Thoracic aorta (tissue), 2 donors: ENCODE results near the gene PDE1C. TPM values are rescaled to one million over a fixed set of nuclear protein-coding genes. Genes with fewer than 3 reads are reported as not detected.

ENCODE experiments used
- ATAC-seq: fragments of 150-250 bp; one replicate; pipeline ENCODE4 v1.8.0; 2017; ENCODE audit warnings: low read depth; ENCODE audit not compliant: insufficient number of reproducible peaks, low FRiP score
- DNase-seq: peaks from one replicate; pipeline ENCODE4 v3.0.0-alpha.2; 2020; ENCODE audit warnings: low spot score
- H3K27ac ChIP-seq, 2 donors: fragments of 200-600 bp; sonication (generic); 1 replicate in 1 of 2; 2 replicates in 1 of 2; pipeline ENCODE4 v1.5.1; 2016; ENCODE audit warnings: mild to moderate bottlenecking in 2 of 2, moderate library complexity in 2 of 2
- H3K27me3 ChIP-seq: fragments of 200-600 bp; sonication (generic); replicated peaks from 2 replicates; pipeline ENCODE4 v1.6.0; 2016; ENCODE audit warnings: mild to moderate bottlenecking; ENCODE audit not compliant: insufficient read depth
- H3K36me3 ChIP-seq: fragments of 200-600 bp; sonication (generic); one replicate; pipeline ENCODE4 v1.5.1; 2016
- H3K4me1 ChIP-seq, 2 donors: fragments of 200-600 bp; sonication (generic); 1 replicate in 1 of 2; 2 replicates in 1 of 2; pipeline versions ENCODE4 v1.5.1 to v1.6.0; 2016; ENCODE audit warnings: low read depth in 2 of 2, mild to moderate bottlenecking in 1 of 2; ENCODE audit not compliant: control insufficient read depth in 1 of 2
- H3K4me3 ChIP-seq: fragments of 200-600 bp; sonication (generic); 2 replicates; pipeline ENCODE4 v1.5.1; 2016; ENCODE audit warnings: mild to moderate bottlenecking
- H3K9me3 ChIP-seq: fragments of 200-600 bp; sonication (generic); 2 replicates; pipeline ENCODE4 v1.5.1; 2016
- total RNA-seq, 2 donors: library from RNA; depleted of rRNA; stranded (reverse); fragments of >200 nt; gene quantifications; one replicate each; pipeline versions ENCODE4 v1.1.0 to v1.2.3, GENCODE V29; 2016
- TF ChIP-seq, protein P1 (sequence below): fragments of 200-600 bp; sonication (generic); IDR thresholded peaks from one replicate; pipeline ENCODE4 v1.5.1; 2019; ENCODE audit warnings: antibody characterized with exemption

The PDE1C gene
- total RNA-seq, 2 donors from 2014 or later, result 4.6 to 12.1 TPM

DNA sequence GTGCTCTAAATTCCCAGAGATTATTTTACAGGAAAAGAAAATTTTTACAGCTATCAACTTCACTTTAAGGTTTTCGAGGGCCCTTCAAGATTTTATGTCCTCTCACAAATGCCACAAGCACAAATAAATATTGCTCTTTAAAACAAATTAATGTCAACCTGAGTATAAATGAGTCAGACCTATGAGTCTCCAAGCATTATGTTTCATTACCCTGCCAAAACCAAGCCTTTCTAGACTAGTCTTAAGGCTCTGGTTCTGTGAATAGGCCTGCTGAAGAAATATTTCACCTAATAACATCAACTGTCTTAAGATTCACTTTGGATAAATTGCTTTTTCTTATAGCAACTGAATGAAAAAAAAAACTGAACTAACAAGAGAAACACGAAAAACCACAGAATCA lies 153.0 kb downstream of the PDE1C start:
- no peak for DNase-seq
- H3K4me3 ChIP-seq, result no peak overlapping the region
- no peak for ATAC-seq
- no peaks in the 10 kb centered on the region for H3K4me1 ChIP-seq
- no peaks in the 10 kb centered on the region for H3K9me3 ChIP-seq
- TF ChIP-seq, protein P1, sequence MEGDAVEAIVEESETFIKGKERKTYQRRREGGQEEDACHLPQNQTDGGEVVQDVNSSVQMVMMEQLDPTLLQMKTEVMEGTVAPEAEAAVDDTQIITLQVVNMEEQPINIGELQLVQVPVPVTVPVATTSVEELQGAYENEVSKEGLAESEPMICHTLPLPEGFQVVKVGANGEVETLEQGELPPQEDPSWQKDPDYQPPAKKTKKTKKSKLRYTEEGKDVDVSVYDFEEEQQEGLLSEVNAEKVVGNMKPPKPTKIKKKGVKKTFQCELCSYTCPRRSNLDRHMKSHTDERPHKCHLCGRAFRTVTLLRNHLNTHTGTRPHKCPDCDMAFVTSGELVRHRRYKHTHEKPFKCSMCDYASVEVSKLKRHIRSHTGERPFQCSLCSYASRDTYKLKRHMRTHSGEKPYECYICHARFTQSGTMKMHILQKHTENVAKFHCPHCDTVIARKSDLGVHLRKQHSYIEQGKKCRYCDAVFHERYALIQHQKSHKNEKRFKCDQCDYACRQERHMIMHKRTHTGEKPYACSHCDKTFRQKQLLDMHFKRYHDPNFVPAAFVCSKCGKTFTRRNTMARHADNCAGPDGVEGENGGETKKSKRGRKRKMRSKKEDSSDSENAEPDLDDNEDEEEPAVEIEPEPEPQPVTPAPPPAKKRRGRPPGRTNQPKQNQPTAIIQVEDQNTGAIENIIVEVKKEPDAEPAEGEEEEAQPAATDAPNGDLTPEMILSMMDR, result no peak
- no peak overlapping the region for H3K27ac ChIP-seq
- no peaks in the 10 kb centered on the region for H3K36me3 ChIP-seq
- H3K27me3 ChIP-seq, result no peaks in the 10 kb centered on the region

GRCh38 chr7:31910191-31910590 lies 160.0 kb downstream of the PDE1C start:
- ATAC-seq (no peak), DNase-seq (no peak)
- TF ChIP-seq, protein P1, result no peak
- Histone ChIP-seq H3K36me3 (no peaks in the 10 kb centered on the region), H3K27ac (no peak overlapping the region), H3K4me1 (no peaks in the 10 kb centered on the region), H3K9me3 (no peaks in the 10 kb centered on the region), H3K27me3 (no peaks in the 10 kb centered on the region), H3K4me3 (no peak overlapping the region)

GRCh38 chr7:31906479-31907171 lies 163.6 kb downstream of the PDE1C start:
- TF ChIP-seq, protein P1, result no peak
- ATAC-seq, result no peak
- Histone ChIP-seq H3K27me3 (no peaks in the 10 kb centered on the region), H3K36me3 (no peaks in the 10 kb centered on the region), H3K4me3 (no peak overlapping the region), H3K4me1 (no peaks in the 10 kb centered on the region), H3K9me3 (no peaks in the 10 kb centered on the region), H3K27ac (no peak overlapping the region)
- no peak for DNase-seq

- Histone ChIP-seq H3K9me3 (no peaks in the 10 kb centered on the region), H3K4me3 (no peak overlapping the region), H3K27ac (no peak overlapping the region), H3K4me1 (no peaks in the 10 kb centered on the region), H3K27me3 (no peaks in the 10 kb centered on the region), H3K36me3 (no peaks in the 10 kb centered on the region)
- TF ChIP-seq, protein P1, result no peak
- ATAC-seq, result no peak
- DNase-seq, result no peak
Observed at GRCh38 chr7:31903962-31904361, 166.2 kb downstream of the PDE1C start.

DNA sequence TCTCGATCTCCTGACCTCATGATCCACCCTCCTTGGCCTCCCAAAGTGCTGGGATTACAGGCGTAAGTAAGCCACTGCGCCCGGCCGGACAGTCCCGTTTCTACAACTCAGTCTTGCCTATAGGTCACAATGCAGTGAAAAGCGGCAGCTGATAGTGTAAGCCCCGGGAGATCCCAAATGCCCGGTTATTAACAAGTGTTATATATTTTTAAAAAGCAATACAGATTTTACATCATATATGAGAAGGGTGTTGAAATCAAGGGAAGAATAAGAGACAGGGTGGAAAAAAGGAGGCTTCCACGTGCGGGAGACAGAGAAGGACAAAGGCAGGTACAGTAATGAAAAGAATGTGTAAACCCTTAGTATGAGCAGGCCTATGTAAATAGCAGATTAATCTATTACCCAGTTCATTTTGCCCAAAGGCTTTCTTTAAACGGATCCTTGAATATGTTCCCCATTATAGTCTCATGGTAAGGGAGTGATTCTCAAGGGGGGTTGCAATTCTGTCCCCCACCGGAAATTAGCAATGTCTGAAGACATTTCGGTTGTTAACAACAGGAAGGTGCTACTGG lies 170.8 kb downstream of the PDE1C start:
- Histone ChIP-seq H3K4me1 (no peaks in the 10 kb centered on the region), H3K9me3 (no peaks in the 10 kb centered on the region), H3K4me3 (no peak overlapping the region), H3K27me3 (no peaks in the 10 kb centered on the region), H3K27ac (no peak overlapping the region), H3K36me3 (no peaks in the 10 kb centered on the region)
- TF ChIP-seq, protein P1, result no peak
- ATAC-seq (no peak), DNase-seq (no peak)
